Loucy (cell line): ENCODE data around the gene EXOC8.

Experiments used
- H2AFZ ChIP-seq: fragments of 200-600 bp; sonication (generic); 2 replicates; pipeline ENCODE4 v1.6.0; 2016; ENCODE audit warnings: antibody characterized with exemption, mild to moderate bottlenecking, low read length, moderate library complexity
- H3F3A ChIP-seq: fragments of 200-600 bp; 2 replicates; pipeline ENCODE4 v1.6.0; 2016; ENCODE audit warnings: antibody characterized with exemption, low read depth, mild to moderate bottlenecking
- H3K27me3 ChIP-seq: fragments of 200-600 bp; sonication (generic); 2 replicates; pipeline ENCODE4 v1.6.1; 2014; ENCODE audit warnings: low read length, mild to moderate bottlenecking; ENCODE audit not compliant: insufficient read depth, poor library complexity, severe bottlenecking
- H3K36me3 ChIP-seq: fragments of 200-600 bp; sonication (generic); 2 replicates; pipeline ENCODE4 v1.6.1; 2016; ENCODE audit warnings: low read length; ENCODE audit not compliant: insufficient read depth
- H3K4me1 ChIP-seq: fragments of 200-600 bp; sonication (generic); 2 replicates; pipeline ENCODE4 v1.5.1; 2014; ENCODE audit warnings: low read length, mild to moderate bottlenecking; ENCODE audit not compliant: insufficient read depth, poor library complexity, severe bottlenecking
- H3K4me2 ChIP-seq: fragments of 200-600 bp; sonication (generic); 2 replicates; pipeline ENCODE4 v1.6.0; 2014; ENCODE audit warnings: antibody characterized with exemption, low read length, low read depth, mild to moderate bottlenecking; ENCODE audit not compliant: poor library complexity, severe bottlenecking
- H3K4me3 ChIP-seq: fragments of 200-600 bp; sonication (generic); 2 replicates; pipeline ENCODE4 v1.5.1; 2014; ENCODE audit warnings: low read length, mild to moderate bottlenecking, mixed read lengths; ENCODE audit not compliant: poor library complexity, severe bottlenecking
- H3K79me2 ChIP-seq: fragments of 200-600 bp; sonication (generic); 2 replicates; pipeline ENCODE4 v1.6.1; 2014; ENCODE audit warnings: low read length; ENCODE audit not compliant: insufficient read depth
- H3K9ac ChIP-seq: fragments of 200-600 bp; sonication (generic); 2 replicates; pipeline ENCODE4 v1.6.0; 2014; ENCODE audit warnings: mild to moderate bottlenecking, low read depth, low read length, moderate library complexity; ENCODE audit not compliant: poor library complexity, severe bottlenecking
- H3K9me2 ChIP-seq: fragments of 200-600 bp; sonication (generic); replicated peaks from 2 replicates; pipeline ENCODE4 v1.6.1; 2016; ENCODE audit warnings: low read depth, low read length, mixed read lengths
- H3K9me3 ChIP-seq: fragments of 200-600 bp; sonication (generic); 2 replicates; pipeline ENCODE4 v1.6.1; 2014; ENCODE audit warnings: mild to moderate bottlenecking, antibody characterized with exemption, low read length, low read depth; ENCODE audit not compliant: insufficient read depth
- H4K20me1 ChIP-seq: fragments of 200-600 bp; sonication (generic); 2 replicates; pipeline ENCODE4 v1.6.0; 2014; ENCODE audit warnings: antibody characterized with exemption, low read length, mild to moderate bottlenecking; ENCODE audit not compliant: insufficient read depth, poor library complexity, severe bottlenecking
- CTCF ChIP-seq: fragments of 200-600 bp; sonication (generic); conservative IDR thresholded peaks from 2 replicates; pipeline ENCODE4 v1.5.1; 2014; ENCODE audit warnings: mild to moderate bottlenecking, antibody characterized with exemption, low read length
- EZH2phosphoT487 ChIP-seq: fragments of 200-600 bp; IDR thresholded peaks from 2 replicates; pipeline ENCODE4 v1.6.1; 2018; ENCODE audit warnings: antibody characterized with exemption, mild to moderate bottlenecking, moderate library complexity, borderline replicate concordance

Gene EXOC8

GRCh38 chr1:231312432-231312788, 25.2 kb downstream of the EXOC8 start:
- Histone ChIP-seq H3K36me3 (no peaks in the 10 kb centered on the region), H3K9me2 (no peaks in the 10 kb centered on the region), H3K4me3 (no peak overlapping the region), H3K27me3 (no peaks in the 10 kb centered on the region), H3K4me1 (no peaks in the 10 kb centered on the region), H4K20me1 (no peaks in the 10 kb centered on the region), H3F3A (no peaks in the 10 kb centered on the region), H3K9me3 (no peaks in the 10 kb centered on the region), H3K4me2 (no peak overlapping the region), H3K79me2 (no peaks in the 10 kb centered on the region), H2AFZ (no peak overlapping the region), H3K9ac (no peak overlapping the region)
- no peak for TF ChIP-seq CTCF
- TF ChIP-seq EZH2phosphoT487, result no peak

- H3K9me2 ChIP-seq, result no peaks in the 10 kb centered on the region
- no peak for TF ChIP-seq EZH2phosphoT487
- no peak for TF ChIP-seq CTCF
- H3F3A ChIP-seq, result no peaks in the 10 kb centered on the region
- no peaks in the 10 kb centered on the region for H3K4me1 ChIP-seq
- no peaks in the 10 kb centered on the region for H3K9me3 ChIP-seq
- no peak overlapping the region for H3K4me2 ChIP-seq
- H3K27me3 ChIP-seq, result no peaks in the 10 kb centered on the region
- H3K36me3 ChIP-seq, result no peaks in the 10 kb centered on the region
- no peak overlapping the region for H3K4me3 ChIP-seq
- no peak overlapping the region for H3K9ac ChIP-seq
- no peak overlapping the region for H2AFZ ChIP-seq
- no peaks in the 10 kb centered on the region for H4K20me1 ChIP-seq
- no peaks in the 10 kb centered on the region for H3K79me2 ChIP-seq
These were observed 25.8 kb downstream of the EXOC8 start for GRCh38 chr1:231311720-231312431.

- no peaks in the 10 kb centered on the region for H4K20me1 ChIP-seq
- no peaks in the 10 kb centered on the region for H3K9me3 ChIP-seq
- no peak overlapping the region for H3K4me3 ChIP-seq
- H3K79me2 ChIP-seq, result no peaks in the 10 kb centered on the region
- no peaks in the 10 kb centered on the region for H3K9me2 ChIP-seq
- H3K4me2 ChIP-seq, result no peak overlapping the region
- no peaks in the 10 kb centered on the region for H3K27me3 ChIP-seq
- H3K36me3 ChIP-seq, result no peaks in the 10 kb centered on the region
- H3K4me1 ChIP-seq, result no peaks in the 10 kb centered on the region
- TF ChIP-seq EZH2phosphoT487 (no peak), CTCF (no peak)
- no peak overlapping the region for H2AFZ ChIP-seq
- no peak overlapping the region for H3K9ac ChIP-seq
- H3F3A ChIP-seq, result no peaks in the 10 kb centered on the region
These were observed 27.2 kb downstream of the EXOC8 start for GRCh38 chr1:231310391-231310934.
